Hepatocyte (in vitro differentiated cells): Measurements from ENCODE around the gene EXOC6B.

ENCODE experiments used
- CTCF ChIP-seq: fragments of 200-600 bp; sonication (generic); IDR thresholded peaks from 2 replicates; pipeline ENCODE4 v1.5.1; 2016; ENCODE audit warnings: antibody characterized with exemption, mild to moderate bottlenecking; ENCODE audit not compliant: poor library complexity
- EZH2 ChIP-seq: fragments of 200-600 bp; sonication (generic); IDR thresholded peaks from 2 replicates; pipeline ENCODE4 v1.6.1; 2016; ENCODE audit warnings: antibody characterized with exemption, mild to moderate bottlenecking, borderline replicate concordance
- EZH2phosphoT487 ChIP-seq: fragments of 200-600 bp; sonication (generic); IDR thresholded peaks from one replicate; pipeline ENCODE4 v1.6.1; 2018; ENCODE audit warnings: antibody characterized with exemption, mild to moderate bottlenecking, low read depth, moderate library complexity; ENCODE audit not compliant: unreplicated experiment, severe bottlenecking

GRCh38 chr2:72669121-72669520 is 156.7 kb downstream of the EXOC6B start:
- TF ChIP-seq CTCF (no peak), EZH2phosphoT487 (no peak), EZH2 (no peak)
